ENCODE measurements around the gene IFFO2.
"Not testable (repeated sequence)": the region's sequence is repeated elsewhere in the genome, so short reads cannot be mapped to it uniquely, and the experiment has no call there.

The IFFO2 gene

DNA sequence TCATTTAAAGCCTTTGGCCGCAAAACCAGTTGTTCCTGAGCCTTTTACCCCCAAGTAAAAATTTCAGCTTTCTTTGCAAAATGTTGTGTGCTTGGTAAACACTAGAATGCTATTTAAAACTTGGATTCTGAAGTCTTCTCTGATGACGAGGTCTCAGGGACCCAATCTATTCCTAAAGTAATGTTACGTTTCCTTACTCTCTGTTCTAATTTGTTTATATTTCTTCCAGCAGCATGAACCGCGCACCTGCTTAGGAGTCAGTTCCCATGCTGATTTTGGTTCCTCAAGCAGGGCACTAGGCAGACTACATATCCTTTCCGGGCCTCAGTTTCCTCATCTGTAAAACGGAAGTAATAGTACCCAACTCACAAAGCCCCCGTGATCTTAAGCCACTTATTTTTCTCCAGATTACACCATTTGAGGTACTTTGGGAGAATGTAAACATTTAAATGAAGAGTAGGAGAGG, 53.2 kb downstream of the IFFO2 start:
- peak overlapping the region; percentile 82 for H3K4me3 ChIP-seq (ENCODE audit: low read depth, low read length)
- DNase-seq (ENCODE audit: low read depth): no peak

DNA sequence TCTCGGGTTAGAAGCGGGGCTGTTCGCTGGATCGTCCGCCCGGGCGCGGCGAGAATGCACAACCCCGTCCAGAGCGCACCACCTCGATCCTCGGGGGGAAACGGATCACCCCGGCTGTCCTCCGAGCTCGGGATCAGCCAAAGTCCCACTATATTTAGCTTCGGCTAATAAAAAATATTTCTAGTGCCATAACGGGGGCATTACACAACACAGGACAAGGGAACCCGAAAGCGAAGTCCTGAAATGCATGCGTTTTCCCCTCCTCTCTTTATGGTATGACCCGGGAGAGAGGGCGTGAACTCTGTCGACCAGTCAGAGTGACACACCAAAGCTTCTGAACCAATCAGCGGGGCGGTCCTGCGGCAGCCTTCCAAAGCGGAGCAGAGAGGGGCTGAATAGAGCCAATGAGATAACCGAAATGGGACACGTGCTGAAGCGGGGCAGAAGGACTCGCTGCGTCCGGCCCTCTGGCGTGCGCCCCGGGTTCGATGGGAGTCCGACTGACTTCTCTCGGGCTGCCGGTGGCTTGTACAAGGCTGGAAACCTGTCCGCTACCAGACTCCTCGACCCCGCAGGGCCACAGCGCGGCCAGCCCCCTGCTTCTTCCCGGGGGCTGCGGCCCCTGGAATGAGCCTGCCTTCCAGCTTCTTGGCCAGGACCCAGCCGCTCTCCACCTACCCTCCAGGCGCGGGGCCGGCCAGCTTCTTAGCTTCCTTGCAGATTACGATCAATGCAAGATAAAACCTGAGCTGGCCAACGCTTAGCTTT, 53.8 kb downstream of the IFFO2 start, which contains the start of gene ALDH4A1:
TSS of gene ALDH4A1 (minus strand) at position 33 of the 768 bp plus-strand sequence. CDS start at position 1, 32 bp downstream.
- H3K4me3 ChIP-seq (ENCODE audit: low read depth, low read length): peak within 1 kb of the TSS; percentile 82
- DNase-seq (ENCODE audit: low read depth): peak; percentile 93

DNA sequence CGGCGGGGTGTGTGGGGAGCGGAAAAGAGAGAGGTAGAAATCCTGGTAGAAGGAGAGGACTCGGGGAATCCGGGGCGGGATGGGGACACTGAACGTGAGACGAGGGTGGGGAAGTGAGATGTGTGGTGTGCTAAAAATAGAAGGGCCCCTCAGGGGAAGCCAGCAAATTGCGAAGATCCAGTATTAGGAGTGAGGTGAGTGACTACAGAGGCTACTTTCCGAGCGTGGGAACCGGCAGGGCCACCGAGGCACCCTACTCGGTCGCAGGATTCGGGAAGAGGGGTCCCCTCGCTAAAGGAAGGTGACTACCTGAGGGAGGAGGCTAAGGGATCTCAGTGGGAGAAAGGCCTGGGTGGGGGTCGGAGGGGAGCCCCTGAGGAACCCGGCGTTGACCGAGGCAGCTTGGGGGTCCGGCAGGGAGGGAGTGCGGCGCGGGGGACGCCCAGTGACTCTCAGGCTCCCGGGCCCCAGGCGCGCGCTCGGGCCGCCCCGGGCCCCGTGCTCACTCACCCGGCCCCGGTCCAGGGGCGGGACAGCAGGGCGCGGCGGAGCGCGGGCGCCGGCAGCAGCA, 54.4 kb downstream of the IFFO2 start:
- peak overlapping the region; percentile 82 for H3K4me3 ChIP-seq (ENCODE audit: low read depth, low read length)
- no peak for DNase-seq (ENCODE audit: low read depth)

GRCh38 chr1:18901147-18901951, 55.1 kb downstream of the IFFO2 start:
- no peak for DNase-seq (ENCODE audit: low read depth)
- peak overlapping the region; percentile 82 for H3K4me3 ChIP-seq (ENCODE audit: low read depth, low read length)

- no peak overlapping the region for H3K4me3 ChIP-seq (ENCODE audit: low read depth, low read length)
- no peak for DNase-seq (ENCODE audit: low read depth)
These were observed 56.1 kb downstream of the IFFO2 start for GRCh38 chr1:18900303-18900841.

DNA sequence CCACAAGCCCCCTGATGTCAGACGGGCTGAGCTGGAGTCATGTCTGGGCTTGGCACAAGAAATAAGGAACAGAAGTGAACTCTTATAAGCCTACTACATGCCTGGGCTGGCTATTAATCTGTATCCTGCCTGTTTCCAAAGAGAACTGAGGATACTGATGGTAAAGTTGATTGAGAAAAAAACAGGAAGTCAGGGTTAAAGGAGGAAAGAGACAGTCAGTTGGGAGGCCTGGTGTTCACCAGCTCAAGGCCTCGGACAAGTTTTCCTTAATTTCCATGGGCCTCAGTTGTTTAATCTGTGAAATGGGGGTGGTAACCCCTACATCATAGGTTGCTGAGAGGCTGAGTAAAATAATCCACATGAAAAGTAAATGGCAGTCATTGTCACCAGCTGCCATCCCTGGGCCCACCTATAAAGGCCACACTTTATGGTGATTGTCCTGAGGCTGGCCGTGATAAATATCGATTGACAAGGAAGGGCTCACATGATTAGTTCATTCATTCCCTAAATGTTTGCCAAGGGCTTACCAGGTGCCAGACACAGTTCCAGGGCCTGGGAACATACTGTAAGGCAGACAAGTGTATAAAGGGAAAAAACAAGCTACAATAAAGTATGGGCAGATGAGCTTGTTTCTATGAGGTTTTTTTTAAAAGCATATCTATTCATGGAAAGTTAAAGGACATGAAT, 57.0 kb downstream of the IFFO2 start:
- no peak for DNase-seq (ENCODE audit: low read depth)

GRCh38 chr1:18898567-18898966, 57.9 kb downstream of the IFFO2 start:
- DNase-seq (ENCODE audit: low read depth): no peak

More for the DNA sequence above, 57.0 kb downstream of the IFFO2 start:
- no peak overlapping the region for H3K4me3 ChIP-seq (ENCODE audit: low read depth, low read length)

GRCh38 chr1:18895317-18895716, 61.2 kb downstream of the IFFO2 start:
- H3K4me3 ChIP-seq (ENCODE audit: low read depth, low read length): no peak overlapping the region
- no peak for DNase-seq (ENCODE audit: low read depth)

More at GRCh38 chr1:18898567-18898966, 57.9 kb downstream of the IFFO2 start:
- H3K4me3 ChIP-seq (ENCODE audit: low read depth, low read length): no peak overlapping the region

GRCh38 chr1:18893120-18893519, 63.4 kb downstream of the IFFO2 start:
- DNase-seq (ENCODE audit: low read depth): no peak
- H3K4me3 ChIP-seq (ENCODE audit: low read depth, low read length): no peak overlapping the region

GRCh38 chr1:18891858-18892257, 64.6 kb downstream of the IFFO2 start:
- H3K4me3 ChIP-seq (ENCODE audit: low read depth, low read length); DNase-seq (ENCODE audit: low read depth): not testable (repeated sequence)

- DNase-seq (ENCODE audit: low read depth): no peak
- H3K4me3 ChIP-seq (ENCODE audit: low read depth, low read length): no peak overlapping the region
These were observed 65.1 kb downstream of the IFFO2 start for GRCh38 chr1:18891426-18891780.

GRCh38 chr1:18890706-18891425, 65.6 kb downstream of the IFFO2 start:
- no peak for DNase-seq (ENCODE audit: low read depth)
- no peak overlapping the region for H3K4me3 ChIP-seq (ENCODE audit: low read depth, low read length)

- DNase-seq (ENCODE audit: low read depth): no peak
- H3K4me3 ChIP-seq (ENCODE audit: low read depth, low read length): no peak overlapping the region
These were observed 70.5 kb downstream of the IFFO2 start for GRCh38 chr1:18886003-18886335.

DNA sequence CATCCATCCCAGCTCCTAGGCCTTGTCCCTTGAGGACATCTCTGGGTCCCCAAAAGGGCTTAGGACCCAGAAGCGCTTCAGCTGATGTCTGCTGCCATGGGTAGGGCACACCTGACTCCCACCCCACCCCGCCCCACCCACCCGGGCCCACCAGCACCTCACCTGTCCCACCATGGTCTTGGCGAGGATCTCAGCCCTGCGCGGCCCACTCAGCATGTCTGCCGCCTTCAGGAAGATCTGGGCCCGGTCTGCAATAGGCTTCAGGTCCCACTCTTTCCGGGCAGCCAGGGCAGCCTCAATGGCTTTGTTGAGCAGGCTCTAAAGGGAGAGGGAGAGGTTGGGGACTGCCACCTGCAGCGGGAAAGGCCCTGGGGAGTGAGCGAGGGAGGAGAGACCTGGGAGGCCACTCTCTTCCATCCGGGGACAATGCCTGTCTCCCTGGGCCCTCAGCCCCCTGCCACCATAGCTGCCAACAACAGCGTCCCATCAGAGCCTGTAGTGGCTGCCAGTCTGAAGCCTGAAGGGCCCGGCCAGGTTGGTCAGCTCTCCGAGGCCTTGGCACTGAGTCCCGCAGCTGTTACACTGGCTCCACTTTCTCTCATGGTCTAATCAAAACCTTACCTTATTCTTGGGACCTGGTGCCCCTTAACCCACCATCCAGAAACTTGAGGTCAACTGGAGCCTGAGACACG, 71.0 kb downstream of the IFFO2 start:
- H3K4me3 ChIP-seq (ENCODE audit: low read depth, low read length): no peak overlapping the region
- DNase-seq (ENCODE audit: low read depth): no peak

GRCh38 chr1:18884727-18885126, 71.7 kb downstream of the IFFO2 start:
- DNase-seq (ENCODE audit: low read depth): no peak
- H3K4me3 ChIP-seq (ENCODE audit: low read depth, low read length): no peak overlapping the region

- H3K4me3 ChIP-seq (ENCODE audit: low read depth, low read length): no peak overlapping the region
- no peak for DNase-seq (ENCODE audit: low read depth)
These were observed 72.1 kb downstream of the IFFO2 start for GRCh38 chr1:18884419-18884717.

GRCh38 chr1:18883636-18884418, 72.6 kb downstream of the IFFO2 start:
- DNase-seq (ENCODE audit: low read depth): no peak
- no peak overlapping the region for H3K4me3 ChIP-seq (ENCODE audit: low read depth, low read length)

- no peak for DNase-seq (ENCODE audit: low read depth)
- H3K4me3 ChIP-seq (ENCODE audit: low read depth, low read length): no peak overlapping the region
These were observed 73.4 kb downstream of the IFFO2 start for GRCh38 chr1:18883079-18883478.

All from skeletal muscle cell (primary cell).